NK-92 treated with Interleukin-12 subunit alpha and Interleukin-12 subunit beta, amount 100 ng/mL, for 24 hours (cell line): ENCODE data around the gene FLCN.

Experiments used
- DNase-seq: peaks from one replicate; lab custom pipeline; 2025; lab: John Stamatoyannopoulos, UW

FLCN gene

GRCh38 chr17:17235212-17236174, 1.5 kb downstream of the FLCN start:
- DNase-seq, result no peak

- no peak for DNase-seq
Measured at GRCh38 chr17:17232303-17232621, 4.7 kb downstream of the FLCN start.

GRCh38 chr17:17231621-17232302, 5.2 kb downstream of the FLCN start:
- no peak for DNase-seq

GRCh38 chr17:17229416-17230384, 7.3 kb downstream of the FLCN start:
- DNase-seq, result no peak

- DNase-seq, result no peak
Measured at GRCh38 chr17:17228521-17229279, 8.3 kb downstream of the FLCN start.

- no peak for DNase-seq
Measured at GRCh38 chr17:17227608-17228520, 9.1 kb downstream of the FLCN start.

GRCh38 chr17:17226451-17227265, 10.3 kb downstream of the FLCN start:
- DNase-seq, result no peak

GRCh38 chr17:17225901-17226300, 11.1 kb downstream of the FLCN start:
- no peak for DNase-seq

- no peak for DNase-seq
Measured at GRCh38 chr17:17224137-17224536, 12.8 kb downstream of the FLCN start.

- DNase-seq, result no peak
Measured at GRCh38 chr17:17223736-17224135, 13.2 kb downstream of the FLCN start.

- DNase-seq, result no peak
Measured at GRCh38 chr17:17221329-17221728, 15.6 kb downstream of the FLCN start.

- DNase-seq, result no peak
Measured at GRCh38 chr17:17220529-17220928, 16.4 kb downstream of the FLCN start.

GRCh38 chr17:17217995-17218394, 19.0 kb downstream of the FLCN start:
- DNase-seq, result no peak

- no peak for DNase-seq
Measured at GRCh38 chr17:17216776-17217175, 20.2 kb downstream of the FLCN start.

- no peak for DNase-seq
Measured at GRCh38 chr17:17216236-17216635, 20.7 kb downstream of the FLCN start.

- no peak for DNase-seq
Measured at GRCh38 chr17:17215575-17215974, 21.4 kb downstream of the FLCN start.

- no peak for DNase-seq
Measured at GRCh38 chr17:17214646-17215436, 22.1 kb downstream of the FLCN start.

- DNase-seq, result no peak
Measured at GRCh38 chr17:17213775-17214174, 23.2 kb downstream of the FLCN start.

GRCh38 chr17:17207998-17208397, 29.0 kb downstream of the FLCN start:
- no peak for DNase-seq
